AG09319 (cell line): ENCODE data around the gene SERPINB8.

Experiments
- DNase-seq: peaks from one replicate; pipeline ENCODE4 v3.0.0-alpha.2; 2010; ENCODE audit warnings: low read depth; ENCODE audit errors: extremely low read depth
- TF ChIP-seq, protein P1 (sequence below): IDR thresholded peaks from 2 replicates; pipeline ENCODE4 v1.5.1; 2011; ENCODE audit warnings: low read depth, mild to moderate bottlenecking, inconsistent platforms, low read length, moderate library complexity

SERPINB8 gene

DNA sequence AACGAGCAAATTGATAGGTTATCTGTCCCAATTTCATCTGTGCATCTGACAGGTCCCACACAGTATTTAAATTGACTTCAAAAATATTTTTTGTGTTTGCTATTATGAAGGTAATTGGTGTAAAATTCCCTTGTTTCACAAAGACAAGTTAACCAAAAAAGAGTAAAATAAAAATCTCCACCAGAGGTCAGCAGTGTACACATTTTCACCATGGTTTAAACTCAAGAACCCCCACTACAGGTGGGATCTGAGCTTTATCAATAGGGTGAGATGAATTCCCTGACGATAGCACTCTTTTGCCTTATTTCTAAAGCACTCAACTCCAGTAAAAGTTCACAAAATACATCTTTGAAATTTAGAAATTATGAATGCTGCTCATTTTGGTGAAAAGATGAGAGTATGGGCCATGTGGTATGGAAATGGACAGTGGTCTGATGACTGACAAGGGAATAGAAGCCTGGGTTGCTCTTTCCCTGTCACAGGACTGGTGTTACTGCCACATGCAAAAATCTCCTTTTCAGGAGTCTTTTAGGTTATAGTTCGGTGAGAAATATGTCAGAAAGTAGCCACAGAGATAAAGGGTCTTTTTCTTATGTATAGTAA lies 68.0 kb downstream of the SERPINB8 start:
- no peak for DNase-seq
- TF ChIP-seq, protein P1, sequence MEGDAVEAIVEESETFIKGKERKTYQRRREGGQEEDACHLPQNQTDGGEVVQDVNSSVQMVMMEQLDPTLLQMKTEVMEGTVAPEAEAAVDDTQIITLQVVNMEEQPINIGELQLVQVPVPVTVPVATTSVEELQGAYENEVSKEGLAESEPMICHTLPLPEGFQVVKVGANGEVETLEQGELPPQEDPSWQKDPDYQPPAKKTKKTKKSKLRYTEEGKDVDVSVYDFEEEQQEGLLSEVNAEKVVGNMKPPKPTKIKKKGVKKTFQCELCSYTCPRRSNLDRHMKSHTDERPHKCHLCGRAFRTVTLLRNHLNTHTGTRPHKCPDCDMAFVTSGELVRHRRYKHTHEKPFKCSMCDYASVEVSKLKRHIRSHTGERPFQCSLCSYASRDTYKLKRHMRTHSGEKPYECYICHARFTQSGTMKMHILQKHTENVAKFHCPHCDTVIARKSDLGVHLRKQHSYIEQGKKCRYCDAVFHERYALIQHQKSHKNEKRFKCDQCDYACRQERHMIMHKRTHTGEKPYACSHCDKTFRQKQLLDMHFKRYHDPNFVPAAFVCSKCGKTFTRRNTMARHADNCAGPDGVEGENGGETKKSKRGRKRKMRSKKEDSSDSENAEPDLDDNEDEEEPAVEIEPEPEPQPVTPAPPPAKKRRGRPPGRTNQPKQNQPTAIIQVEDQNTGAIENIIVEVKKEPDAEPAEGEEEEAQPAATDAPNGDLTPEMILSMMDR: peak; percentile 36
